GM18907 (cell line): ENCODE measurements around the gene XPNPEP1.

Experiments used
- ATAC-seq: cut with Tn5 transposase; IDR thresholded peaks from one replicate; pipeline ENCODE4 v1.9.1; 2021; ENCODE audit warnings: mild to moderate bottlenecking, moderate library complexity; ENCODE audit not compliant: unreplicated experiment

Gene XPNPEP1

GRCh38 chr10:109952526-109952925 is 29.2 kb upstream of the XPNPEP1 start:
- ATAC-seq, result no peak

- no peak for ATAC-seq
Measured at GRCh38 chr10:109947111-109947920, 24.0 kb upstream of the XPNPEP1 start.

DNA sequence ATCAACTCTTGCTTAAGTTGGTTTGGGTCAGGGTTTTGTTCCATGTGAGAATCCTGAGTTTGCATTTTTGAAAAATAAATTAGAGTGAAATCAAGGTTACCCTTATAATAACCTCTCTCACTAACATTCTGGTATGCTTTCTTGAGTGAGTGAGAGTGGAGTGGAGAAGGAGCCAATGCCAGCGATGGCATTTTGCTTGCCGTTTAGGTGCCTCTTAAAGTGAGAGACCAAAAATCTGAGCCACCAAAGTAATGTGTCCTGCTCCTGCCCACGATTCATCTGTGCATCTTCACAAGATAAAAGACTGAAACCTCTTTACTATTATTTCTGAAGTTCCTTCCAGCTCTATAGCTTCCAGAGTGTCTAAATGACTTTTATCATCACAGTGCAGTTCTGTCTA is 23.4 kb upstream of the XPNPEP1 start:
- ATAC-seq, result no peak

GRCh38 chr10:109945473-109946177 is 22.3 kb upstream of the XPNPEP1 start:
- ATAC-seq, result no peak

- no peak for ATAC-seq
Measured at GRCh38 chr10:109944613-109945012, 21.3 kb upstream of the XPNPEP1 start.

- no peak for ATAC-seq
Measured at GRCh38 chr10:109941236-109941862, 18.0 kb upstream of the XPNPEP1 start.

- no peak for ATAC-seq
Measured at GRCh38 chr10:109940553-109940952, 17.2 kb upstream of the XPNPEP1 start.

DNA sequence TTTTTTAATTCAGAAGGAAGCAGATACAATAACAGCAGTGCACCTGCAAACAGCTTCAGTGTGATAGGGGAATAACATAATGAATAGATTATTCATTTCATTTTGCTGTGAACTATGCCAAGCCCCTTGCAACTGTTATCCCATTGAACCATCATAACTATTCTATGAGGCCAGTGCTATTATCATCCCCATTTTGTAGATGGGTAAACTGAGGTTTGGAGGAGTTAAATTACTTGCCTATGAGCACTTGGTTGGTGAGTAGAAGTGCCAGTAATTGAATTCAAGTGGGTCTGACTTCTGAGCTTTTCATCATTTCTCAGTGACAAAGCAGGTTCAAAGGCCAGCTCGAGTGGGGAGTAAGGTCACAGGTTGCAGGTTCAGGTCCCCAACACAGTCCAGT is 16.8 kb upstream of the XPNPEP1 start:
- no peak for ATAC-seq

- ATAC-seq, result no peak
Measured at GRCh38 chr10:109939315-109939961, 16.1 kb upstream of the XPNPEP1 start.

- ATAC-seq, result no peak
Measured at GRCh38 chr10:109937460-109938065, 14.3 kb upstream of the XPNPEP1 start.

- no peak for ATAC-seq
Measured at GRCh38 chr10:109934958-109935793, 11.9 kb upstream of the XPNPEP1 start.

DNA sequence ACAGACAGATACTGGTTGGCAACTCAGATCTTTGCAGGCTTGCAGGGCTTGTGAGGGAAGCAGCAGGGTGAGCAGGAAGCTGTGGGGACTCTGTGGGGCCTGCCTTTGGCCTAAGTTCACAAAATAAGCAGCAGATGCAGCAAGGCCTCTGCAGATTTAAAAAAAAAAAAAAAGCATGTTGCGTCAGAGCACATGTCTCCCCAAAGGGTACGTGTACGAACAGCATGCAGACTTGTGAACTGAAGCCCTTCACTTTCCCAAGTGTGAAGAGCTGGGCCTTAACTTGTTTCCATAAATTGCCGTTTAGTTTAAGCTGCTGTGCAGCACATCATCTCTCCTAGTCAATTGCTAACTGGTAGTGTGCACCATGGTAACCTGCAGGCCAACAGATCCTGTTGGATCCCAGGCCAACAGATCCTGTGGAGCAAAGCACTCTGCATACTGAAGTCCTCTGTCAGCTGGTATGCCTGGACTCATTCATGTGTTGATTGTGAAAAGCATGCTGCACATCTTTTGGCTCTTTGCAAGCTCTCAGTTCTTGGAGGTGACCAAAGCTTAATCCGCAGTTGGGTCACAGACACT is 10.8 kb upstream of the XPNPEP1 start:
- ATAC-seq, result no peak

GRCh38 chr10:109932968-109933367 is 9.7 kb upstream of the XPNPEP1 start:
- ATAC-seq, result no peak

DNA sequence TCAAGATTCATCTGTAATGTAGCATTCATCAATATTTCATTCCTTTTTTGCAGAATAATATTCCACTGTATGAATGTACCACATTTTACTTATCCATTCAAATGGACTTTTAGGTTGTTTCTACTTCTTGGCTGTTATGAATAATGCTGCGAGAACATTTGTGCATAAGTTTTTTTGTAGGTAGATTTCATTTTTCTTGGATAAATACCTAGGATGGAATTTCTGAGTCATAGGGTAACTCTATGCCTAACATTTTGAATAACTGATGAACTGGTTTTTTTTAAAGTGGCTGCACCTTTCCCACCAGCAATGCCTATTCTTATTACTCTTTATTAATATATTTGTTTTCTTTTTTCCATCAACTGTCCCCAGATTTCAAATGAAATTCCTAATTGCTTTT is 9.1 kb upstream of the XPNPEP1 start:
- no peak for ATAC-seq

GRCh38 chr10:109931163-109931562 is 7.9 kb upstream of the XPNPEP1 start:
- ATAC-seq, result no peak

DNA sequence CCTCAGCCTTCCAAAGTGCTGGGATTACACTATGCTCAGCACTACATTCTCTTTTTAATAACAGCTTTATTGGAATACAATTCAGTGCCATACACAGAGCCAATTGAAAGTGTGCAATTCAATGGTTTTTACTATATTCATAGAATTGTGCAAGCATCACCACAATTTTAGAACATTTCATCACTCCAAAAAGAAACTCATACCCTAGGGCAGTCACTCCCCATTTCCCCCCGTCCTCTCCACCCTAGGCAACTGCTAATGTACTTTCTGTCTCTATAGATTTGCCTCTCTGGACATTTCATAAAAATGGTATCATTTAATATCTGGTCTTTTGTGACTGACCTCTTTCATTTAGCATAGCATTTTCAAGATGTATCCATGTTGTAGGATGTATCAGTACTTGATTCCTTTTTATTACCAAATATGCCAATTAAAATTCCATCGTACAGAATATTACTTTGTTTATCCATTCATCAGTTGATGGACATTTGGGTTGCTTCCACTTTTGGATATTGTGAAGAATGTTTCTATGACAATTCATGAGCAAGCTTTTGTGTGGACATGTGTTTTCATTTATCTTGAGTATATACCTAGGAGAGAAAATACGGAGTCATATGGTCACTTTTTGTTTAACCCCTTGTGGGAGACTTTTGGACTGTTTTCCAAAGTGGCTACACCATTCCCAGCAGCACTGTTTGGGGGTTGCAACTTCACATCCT is 6.3 kb upstream of the XPNPEP1 start:
- ATAC-seq, result no peak

DNA sequence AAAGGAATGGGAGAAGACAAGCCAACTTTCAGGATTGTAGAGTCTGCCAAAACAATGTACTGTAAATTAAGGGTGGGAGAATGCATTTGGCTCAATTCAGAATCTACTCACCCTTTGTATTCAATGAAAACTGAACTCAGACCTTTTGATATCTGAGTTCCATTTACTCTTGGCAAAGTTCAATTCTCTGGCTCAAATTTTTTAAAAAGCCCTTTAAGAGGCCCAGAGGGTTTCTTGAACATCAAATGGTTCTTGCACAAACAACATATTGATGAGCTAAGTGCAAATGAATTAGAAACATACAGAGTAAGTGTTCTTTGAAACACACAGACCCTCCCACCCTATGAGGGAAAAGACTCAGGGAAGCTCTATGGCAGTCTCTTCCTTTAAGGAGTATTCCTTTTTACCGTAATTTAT is 5.2 kb upstream of the XPNPEP1 start:
- ATAC-seq, result no peak

- no peak for ATAC-seq
Measured at GRCh38 chr10:109926825-109927224, 3.5 kb upstream of the XPNPEP1 start.
